Spleen (tissue), 7 donors: ENCODE measurements around the gene LRP3.

Experiments used
- POLR2A ChIP-seq, 3 donors: fragments of 450-650 bp; IDR thresholded peaks; one replicate each; pipeline ENCODE4 v1.5.1; 2017; ENCODE audit warnings: antibody characterized with exemption in 3 of 3, mild to moderate bottlenecking in 1 of 3
- POLR2AphosphoS5 ChIP-seq, 3 donors: sonication (generic); formaldehyde crosslinking; IDR thresholded peaks; one replicate each; pipeline ENCODE4 v1.5.1; 2017; ENCODE audit warnings: antibody characterized with exemption in 3 of 3
- TF ChIP-seq, protein P1 (sequence below), 11 experiments: fragments of 200-600 bp in 7 of 11; fragments of 450-650 bp in 4 of 11; sonication (generic) in 4 of 11; IDR thresholded peaks in 8 of 11; conservative IDR thresholded peaks in 3 of 11; 1 replicate in 7 of 11; 2 replicates in 4 of 11; pipeline versions ENCODE4 v1.4.0 to v1.8.0; 2016 to 2021; ENCODE audit warnings: antibody characterized with exemption in 11 of 11, inconsistent platforms in 4 of 11, mild to moderate bottlenecking in 1 of 11
- donor health status: DM: no; HTN: no; CAD: no; lungs with moderate emphysema.
- donor health status: DM: no; HTN: no; CAD: no.
- donor health status: DM: no; HTN: no; CAD: no.

DNA sequence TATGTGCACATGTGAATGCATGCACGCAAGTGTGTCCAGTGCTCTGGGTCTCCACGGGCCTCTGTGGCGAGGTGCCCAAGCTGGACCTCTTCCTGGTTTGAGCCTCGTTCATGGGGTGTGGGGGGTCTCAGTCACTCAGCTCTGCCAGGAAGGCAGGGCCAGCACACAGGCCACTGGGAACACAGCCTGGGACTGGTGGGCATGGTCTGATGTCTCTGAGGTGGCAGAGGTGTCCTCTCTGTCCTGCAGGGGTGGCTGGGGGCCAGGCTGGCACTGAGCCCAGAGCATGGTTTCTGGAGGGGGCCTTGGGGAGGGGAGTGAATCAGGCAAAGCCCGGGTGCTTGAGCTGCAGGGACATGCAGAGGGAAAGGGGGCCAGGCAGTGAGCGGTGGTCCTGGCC, 9.4 kb downstream of the LRP3 start:
- TF ChIP-seq, protein P1, sequence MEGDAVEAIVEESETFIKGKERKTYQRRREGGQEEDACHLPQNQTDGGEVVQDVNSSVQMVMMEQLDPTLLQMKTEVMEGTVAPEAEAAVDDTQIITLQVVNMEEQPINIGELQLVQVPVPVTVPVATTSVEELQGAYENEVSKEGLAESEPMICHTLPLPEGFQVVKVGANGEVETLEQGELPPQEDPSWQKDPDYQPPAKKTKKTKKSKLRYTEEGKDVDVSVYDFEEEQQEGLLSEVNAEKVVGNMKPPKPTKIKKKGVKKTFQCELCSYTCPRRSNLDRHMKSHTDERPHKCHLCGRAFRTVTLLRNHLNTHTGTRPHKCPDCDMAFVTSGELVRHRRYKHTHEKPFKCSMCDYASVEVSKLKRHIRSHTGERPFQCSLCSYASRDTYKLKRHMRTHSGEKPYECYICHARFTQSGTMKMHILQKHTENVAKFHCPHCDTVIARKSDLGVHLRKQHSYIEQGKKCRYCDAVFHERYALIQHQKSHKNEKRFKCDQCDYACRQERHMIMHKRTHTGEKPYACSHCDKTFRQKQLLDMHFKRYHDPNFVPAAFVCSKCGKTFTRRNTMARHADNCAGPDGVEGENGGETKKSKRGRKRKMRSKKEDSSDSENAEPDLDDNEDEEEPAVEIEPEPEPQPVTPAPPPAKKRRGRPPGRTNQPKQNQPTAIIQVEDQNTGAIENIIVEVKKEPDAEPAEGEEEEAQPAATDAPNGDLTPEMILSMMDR (IDR thresholded peaks at IDR 0.05 in 8 of 11, conservative IDR thresholded peaks at IDR 0.05 in 3 of 11): no peak
- TF ChIP-seq POLR2AphosphoS5 (IDR thresholded peaks at IDR 0.05) (no peak), POLR2A (IDR thresholded peaks at IDR 0.05) (no peak)
